Heart right ventricle (tissue), 16 donors: ENCODE data around the gene LIN28B. TPM values are rescaled to one million over a fixed set of nuclear protein-coding genes. Genes with fewer than 3 reads are reported as not detected.

Source experiments
- ATAC-seq, 8 donors: fragments of 200-7000 bp; cut with Tn5 transposase; one replicate each; pipeline ENCODE4 v1.9.1; 2020; ENCODE audit warnings: mild to moderate bottlenecking in 8 of 8, moderate library complexity in 8 of 8, moderate number of reproducible peaks in 1 of 8
- DNase-seq, 2 donors: peaks; one replicate each; pipeline ENCODE4 v3.0.0-alpha.2; 2020
- H3K27ac ChIP-seq, 10 donors: fragments of 200-600 bp; sonication (generic) in 2 of 10; one replicate each; pipeline versions ENCODE4 v1.5.0 to v1.8.0; 2020 to 2022; ENCODE audit warnings: mild to moderate bottlenecking in 3 of 10
- H3K27me3 ChIP-seq, 7 donors: fragments of 200-600 bp; one replicate each; pipeline ENCODE4 v1.8.0; 2021 to 2022; ENCODE audit warnings: mild to moderate bottlenecking in 2 of 7
- H3K36me3 ChIP-seq, 9 donors: fragments of 200-600 bp; sonication (generic) in 1 of 9; one replicate each; pipeline versions ENCODE4 v1.5.0 to v1.8.0; 2020 to 2022; ENCODE audit warnings: mild to moderate bottlenecking in 2 of 9
- H3K4me1 ChIP-seq, 9 donors: fragments of 200-600 bp; sonication (generic) in 1 of 9; one replicate each; pipeline versions ENCODE4 v1.5.0 to v1.8.0; 2020 to 2022; ENCODE audit warnings: mild to moderate bottlenecking in 4 of 9
- H3K4me3 ChIP-seq, 10 donors: fragments of 200-600 bp; sonication (generic) in 2 of 10; one replicate each; pipeline versions ENCODE4 v1.5.0 to v1.8.0; 2020 to 2022; ENCODE audit warnings: mild to moderate bottlenecking in 7 of 10, moderate library complexity in 2 of 10
- H3K9me3 ChIP-seq, 11 donors: fragments of 200-600 bp in 10 of 11; sonication (generic) in 2 of 11; one replicate each; pipeline versions ENCODE4 v1.5.0 to v1.8.0; 2013 to 2022; ENCODE audit warnings: mild to moderate bottlenecking in 2 of 11, control low read depth in 1 of 11, moderate library complexity in 1 of 11
- CTCF ChIP-seq, 9 donors: fragments of 200-600 bp; sonication (generic) in 2 of 9; IDR thresholded peaks; one replicate each; pipeline versions ENCODE4 v1.5.0 to v1.8.0; 2021 to 2022; ENCODE audit warnings: antibody characterized with exemption in 9 of 9, mild to moderate bottlenecking in 5 of 9, moderate library complexity in 1 of 9
- WGBS, 2 donors: extraction: QIAGEN DNeasy Blood & Tissue Kit; methylation state at CpG; one replicate each; pipeline ENCODE4 v1.1.7; 2013; ENCODE audit warnings: inconsistent platforms in 1 of 2; 5-methylcytosine and 5-hydroxymethylcytosine counted together
- intact Hi-C, 10 donors: fragments of 100-400 bp; cut with DNase I; formaldehyde crosslinking; loops; one replicate each; pipeline versions ENCODE4 v1.11.1 to v1.14.2; 2022
- polyA plus RNA-seq, 2 donors: library from polyadenylated mRNA; stranded (reverse); fragments of 200-250 nt; gene quantifications; one replicate each; pipeline ENCODE4 v1.2.3, GENCODE V29; 2013
- total RNA-seq, 10 donors: library from RNA; stranded (reverse); fragmentation: NEBNext Ultra II Directional in 3 of 10; extraction: Animal tissue kit (Norgen Biotek cat#: 25700) in 3 of 10; gene quantifications; one replicate each; pipeline versions ENCODE4 v1.2.1 to v1.2.4, GENCODE V29; 2021 to 2023
- donor health status: Arrhythmogenic right ventricular cardiomyopathy.
- donor health status: ischemic (EF 13 %, LVEDD 7.1; RV severe dilation, severe dysfunction).
- donor health status: healthy with polysubstance abuse.
- donor health status: DM: no; HTN: yes; CAD: no.
- donor health status: DM: no; HTN: no; CAD: no.
- donor health status: ischemic (EF 25% LVEDD 6.9; RV normal size, moderate dysfunction).
- donor health status: ischemic (EF 25% LVEDD 5.7; RV mildly dilated, moderate dysfunction).
- donor health status: healthy.
- donor health status: DM: yes; HTN: yes; CAD: no.
- donor health status: Ischemic cardiomyopathy.
- donor health status: ischemic (EF 35%, LVEDD 5.7; RV mildly dilated, moderate dysfunction).
- donor health status: nonischemic (EF 11% LVEDD 7.7; RV severe dilation, severe dysfunction).
- donor health status: DM: yes; HTN: yes; CAD: no.
- donor health status: PGD.
- donor health status: ischemic (EF 29% LVEDD 5.4; RV normal size, mild dysfunction).
- donor health status: nonischemic (EF 23%, LVEDD 6.1; RV moderate dilation, normal function).

Gene LIN28B
- total and polyA plus RNA-seq, 12 donors: not detected

- Histone ChIP-seq H3K9me3 (peaks cover 0 to 14% (median 0%) of the 10 kb centered on the region in 11 donors), H3K27me3 (peaks cover 12 to 99% (median 95%) of the 10 kb centered on the region in 7 donors), H3K4me3 (peak overlapping the region in 8 of 10 donors; percentile 29 to 42 (median 36)), H3K27ac (no peak overlapping the region), H3K36me3 (no peaks in the 10 kb centered on the region), H3K4me1 (peaks cover 0 to 10% (median 5%) of the 10 kb centered on the region in 9 donors)
- TF ChIP-seq CTCF (IDR thresholded peaks at IDR 0.05): no peak
- DNase-seq (no peak), ATAC-seq (peak in 1 of 8 donors; percentile 47)
- WGBS, 2 donors: 3 to 8% methylated on average over 69 to 84 of the region's 88 CpGs
- intact Hi-C loops: no loop called here
Measured at GRCh38 chr6:104940238-104940892, 16.5 kb upstream of the LIN28B start.

DNA sequence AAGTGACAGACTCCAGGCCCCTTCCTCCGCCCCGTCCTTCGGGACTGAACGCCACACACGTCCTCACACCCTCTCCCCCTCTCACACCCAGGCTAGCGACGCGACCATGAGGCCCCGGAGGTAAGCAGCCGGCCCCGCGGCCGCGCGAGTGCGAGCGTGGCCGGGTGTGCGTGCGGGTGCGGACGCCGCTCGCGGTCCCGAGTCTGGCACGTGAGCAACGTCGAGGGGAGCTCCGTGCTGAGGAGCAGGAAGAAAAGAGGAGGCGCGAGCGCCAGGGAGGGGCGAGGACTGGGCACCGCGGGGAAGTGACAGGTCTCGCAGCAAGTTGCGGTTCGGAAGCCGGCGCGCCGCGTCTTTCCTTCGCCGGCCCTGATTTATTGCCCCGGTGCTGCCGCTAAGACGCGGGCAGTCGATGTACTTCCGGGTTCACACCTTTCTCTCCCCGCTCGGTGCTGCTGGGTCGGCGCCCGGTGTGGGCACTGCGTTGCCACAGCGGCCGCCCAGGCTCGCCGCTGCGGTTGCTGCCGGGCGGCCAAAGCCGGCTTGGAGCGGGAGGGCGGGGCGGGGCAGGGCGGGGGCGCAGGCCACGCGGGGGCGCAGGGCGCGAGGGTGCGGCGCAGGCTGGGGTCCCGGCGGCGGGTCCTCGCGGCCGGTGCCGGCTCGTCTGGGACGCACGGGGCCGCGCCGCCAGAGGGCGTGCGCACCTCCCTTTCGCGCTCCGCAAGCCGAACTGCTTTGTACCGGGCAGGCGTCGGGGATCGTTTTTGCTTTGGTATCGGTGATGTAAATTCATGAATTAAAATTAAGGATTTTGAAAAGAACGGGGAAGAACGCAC lies 15.8 kb upstream of the LIN28B start:
- DNase-seq (peak in 1 of 2 donors; percentile 40), ATAC-seq (peak in 3 of 8 donors; percentile 61 to 72 (median 67))
- H3K27me3 ChIP-seq: peaks cover 12 to 99% (median 95%) of the 10 kb centered on the region in 7 donors
- TF ChIP-seq CTCF (IDR thresholded peaks at IDR 0.05): peak; percentile 25 to 64 (median 52)
- WGBS, 2 donors: 2 to 3% methylated on average over 103 to 104 of the region's 104 CpGs
- no peak overlapping the region for H3K27ac ChIP-seq
- peaks cover 0 to 14% (median 0%) of the 10 kb centered on the region in 11 donors for H3K9me3 ChIP-seq
- intact Hi-C loops: no loop called here
- no peaks in the 10 kb centered on the region for H3K36me3 ChIP-seq
- peaks cover 0 to 10% (median 5%) of the 10 kb centered on the region in 9 donors for H3K4me1 ChIP-seq
- peak overlapping the region in 8 of 10 donors; percentile 29 to 42 (median 36) for H3K4me3 ChIP-seq

GRCh38 chr6:104941729-104942091 lies 15.2 kb upstream of the LIN28B start:
- TF ChIP-seq CTCF (IDR thresholded peaks at IDR 0.05): no peak
- no peak overlapping the region for H3K4me3 ChIP-seq
- intact Hi-C loops: no loop called here
- peaks cover 0 to 14% (median 0%) of the 10 kb centered on the region in 11 donors for H3K9me3 ChIP-seq
- 8 to 14% methylated on average over 7 of the region's 7 CpGs for WGBS, 2 donors
- no peaks in the 10 kb centered on the region for H3K36me3 ChIP-seq
- no peak for DNase-seq
- ATAC-seq: no peak
- peaks cover 0 to 10% (median 5%) of the 10 kb centered on the region in 9 donors for H3K4me1 ChIP-seq
- no peak overlapping the region for H3K27ac ChIP-seq
- peaks cover 12 to 99% (median 96%) of the 10 kb centered on the region in 7 donors for H3K27me3 ChIP-seq

DNA sequence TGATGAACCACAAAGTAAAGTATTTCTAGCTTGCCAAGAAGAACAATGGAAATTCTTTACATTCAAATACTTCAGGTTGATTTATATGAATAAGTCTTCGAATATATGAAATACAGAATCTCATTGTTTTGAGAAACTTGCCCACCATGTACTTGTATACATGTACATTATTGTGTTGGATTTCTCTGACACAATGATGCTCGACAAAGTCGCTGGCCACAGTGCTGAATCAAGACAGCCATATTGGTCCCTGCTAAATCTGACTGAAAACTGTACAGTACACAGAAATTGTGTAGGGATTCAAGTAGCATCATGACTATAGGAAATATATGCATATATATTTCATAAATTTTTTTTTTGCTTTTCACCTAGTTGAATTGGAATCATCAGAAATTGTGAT lies 13.1 kb upstream of the LIN28B start:
- Histone ChIP-seq H3K4me1 (peaks cover 0 to 10% (median 5%) of the 10 kb centered on the region in 9 donors), H3K27ac (no peak overlapping the region), H3K27me3 (peaks cover 12 to 100% (median 96%) of the 10 kb centered on the region in 7 donors), H3K4me3 (no peak overlapping the region), H3K9me3 (peaks cover 0 to 14% (median 0%) of the 10 kb centered on the region in 11 donors), H3K36me3 (no peaks in the 10 kb centered on the region)
- TF ChIP-seq CTCF (IDR thresholded peaks at IDR 0.05): no peak
- intact Hi-C loops: no loop called here
- 55 to 56% methylated on average over 3 of the region's 3 CpGs for WGBS, 2 donors
- ATAC-seq: no peak
- DNase-seq: no peak
